Measurements from ENCODE around the gene GPR37L1.

The GPR37L1 gene

GRCh38 chr1:202133989-202134388 lies 11.3 kb downstream of the GPR37L1 start:
- Histone ChIP-seq H2BK120ac (ENCODE audit: low read depth, low read length) (no peak overlapping the region), H2AK5ac (ENCODE audit: low read depth, low read length) (no peak overlapping the region), H3K23ac (ENCODE audit: low read depth, low read length, poor library complexity) (no peak overlapping the region), H3K79me1 (ENCODE audit: low read depth, low read length) (peaks cover 2% of the 10 kb centered on the region), H4K91ac (ENCODE audit: low read depth, low read length, poor library complexity) (no peak overlapping the region), H3K14ac (ENCODE audit: low read length) (no peak overlapping the region), H3K36me3 (replicated peaks in 1 of 2; ENCODE audit: control insufficient read depth in 2 of 2, insufficient read depth in 2 of 2, low read length in 2 of 2) (peaks cover 18 to 52% of the 10 kb centered on the region in 2 donors), H3K18ac (ENCODE audit: low read length) (no peak overlapping the region), H3K4ac (ENCODE audit: low read length) (no peak overlapping the region), H3K27ac (replicated peaks; ENCODE audit: low read length) (no peak overlapping the region), H3K4me2 (ENCODE audit: insufficient read depth, low read length, poor library complexity, severe bottlenecking) (no peak overlapping the region), H4K8ac (ENCODE audit: low read depth, low read length) (no peak overlapping the region), H3K9ac (ENCODE audit: low read depth, low read length, poor library complexity) (no peak overlapping the region), H3K9me3 (replicated peaks in 1 of 2; ENCODE audit: control insufficient read depth in 2 of 2, insufficient read depth in 1 of 2, low read depth in 1 of 2, low read length in 2 of 2) (no peaks in the 10 kb centered on the region), H2BK12ac (ENCODE audit: low read length) (no peak overlapping the region), H3K27me3 (ENCODE audit: control insufficient read depth in 3 of 3, insufficient read depth in 3 of 3, low read depth in 1 of 3, low read length in 3 of 3) (no peaks in the 10 kb centered on the region), H2BK15ac (ENCODE audit: low read length) (no peak overlapping the region), H2BK5ac (ENCODE audit: low read length) (no peak overlapping the region), H3K4me1 (ENCODE audit: control insufficient read depth in 2 of 2, insufficient read depth in 1 of 2, low read depth in 1 of 2, low read length in 2 of 2) (peaks cover 20 to 21% of the 10 kb centered on the region in 2 donors), H3K4me3 (ENCODE audit: low read length in 2 of 2) (no peak overlapping the region), H2AFZ (ENCODE audit: low read length) (no peak overlapping the region)
- DNase-seq (ENCODE audit: low spot score) = no peak
- WGBS, 2 donors (ENCODE audit: extremely low coverage in 2 of 2, insufficient read length in 2 of 2, insufficient replicate concordance in 1 of 2) = no CpG with 5 or more reads among the region's 5 CpGs

GRCh38 chr1:202134645-202135172 lies 12.0 kb downstream of the GPR37L1 start:
- Histone ChIP-seq H2BK12ac (ENCODE audit: low read length) (no peak overlapping the region), H3K14ac (ENCODE audit: low read length) (no peak overlapping the region), H4K8ac (ENCODE audit: low read depth, low read length) (no peak overlapping the region), H3K27me3 (ENCODE audit: control insufficient read depth in 3 of 3, insufficient read depth in 3 of 3, low read depth in 1 of 3, low read length in 3 of 3) (no peaks in the 10 kb centered on the region), H2AFZ (ENCODE audit: low read length) (no peak overlapping the region), H2AK5ac (ENCODE audit: low read depth, low read length) (no peak overlapping the region), H2BK15ac (ENCODE audit: low read length) (no peak overlapping the region), H3K79me1 (ENCODE audit: low read depth, low read length) (peaks cover 2% of the 10 kb centered on the region), H2BK5ac (ENCODE audit: low read length) (peak overlapping the region; percentile 29), H3K27ac (replicated peaks; ENCODE audit: low read length) (no peak overlapping the region), H3K4me1 (ENCODE audit: control insufficient read depth in 2 of 2, insufficient read depth in 1 of 2, low read depth in 1 of 2, low read length in 2 of 2) (peaks cover 17 to 20% of the 10 kb centered on the region in 2 donors), H3K4me3 (ENCODE audit: low read length in 2 of 2) (no peak overlapping the region), H3K36me3 (replicated peaks in 1 of 2; ENCODE audit: control insufficient read depth in 2 of 2, insufficient read depth in 2 of 2, low read length in 2 of 2) (peaks cover 18 to 52% of the 10 kb centered on the region in 2 donors), H3K4me2 (ENCODE audit: insufficient read depth, low read length, poor library complexity, severe bottlenecking) (no peak overlapping the region), H3K18ac (ENCODE audit: low read length) (no peak overlapping the region), H3K4ac (ENCODE audit: low read length) (no peak overlapping the region), H3K23ac (ENCODE audit: low read depth, low read length, poor library complexity) (no peak overlapping the region), H3K9me3 (replicated peaks in 1 of 2; ENCODE audit: control insufficient read depth in 2 of 2, insufficient read depth in 1 of 2, low read depth in 1 of 2, low read length in 2 of 2) (no peaks in the 10 kb centered on the region), H4K91ac (ENCODE audit: low read depth, low read length, poor library complexity) (no peak overlapping the region), H2BK120ac (ENCODE audit: low read depth, low read length) (no peak overlapping the region), H3K9ac (ENCODE audit: low read depth, low read length, poor library complexity) (no peak overlapping the region)
- no peak for DNase-seq (ENCODE audit: low spot score)
- no CpG with 5 or more reads among the region's 13 CpGs for WGBS, 2 donors (ENCODE audit: extremely low coverage in 2 of 2, insufficient read length in 2 of 2, insufficient replicate concordance in 1 of 2)

GRCh38 chr1:202135221-202135721 lies 12.6 kb downstream of the GPR37L1 start:
- H2AK5ac ChIP-seq (ENCODE audit: low read depth, low read length) = peak overlapping the region; percentile 10
- H3K23ac ChIP-seq (ENCODE audit: low read depth, low read length, poor library complexity) = no peak overlapping the region
- H3K36me3 ChIP-seq (replicated peaks in 1 of 2; ENCODE audit: control insufficient read depth in 2 of 2, insufficient read depth in 2 of 2, low read length in 2 of 2) = peaks cover 18 to 52% of the 10 kb centered on the region in 2 donors
- no CpG with 5 or more reads among the region's 15 CpGs for WGBS, 2 donors (ENCODE audit: extremely low coverage in 2 of 2, insufficient read length in 2 of 2, insufficient replicate concordance in 1 of 2)
- H3K4me1 ChIP-seq (ENCODE audit: control insufficient read depth in 2 of 2, insufficient read depth in 1 of 2, low read depth in 1 of 2, low read length in 2 of 2) = peaks cover 11 to 16% of the 10 kb centered on the region in 2 donors
- H3K4me2 ChIP-seq (ENCODE audit: insufficient read depth, low read length, poor library complexity, severe bottlenecking) = no peak overlapping the region
- peak overlapping the region; percentile 7 for H3K4ac ChIP-seq (ENCODE audit: low read length)
- H3K4me3 ChIP-seq (ENCODE audit: low read length in 2 of 2) = no peak overlapping the region
- H3K9me3 ChIP-seq (replicated peaks in 1 of 2; ENCODE audit: control insufficient read depth in 2 of 2, insufficient read depth in 1 of 2, low read depth in 1 of 2, low read length in 2 of 2) = no peaks in the 10 kb centered on the region
- peaks cover 4% of the 10 kb centered on the region for H3K79me1 ChIP-seq (ENCODE audit: low read depth, low read length)
- no peak overlapping the region for H2BK15ac ChIP-seq (ENCODE audit: low read length)
- no peak overlapping the region for H4K8ac ChIP-seq (ENCODE audit: low read depth, low read length)
- no peak overlapping the region for H3K9ac ChIP-seq (ENCODE audit: low read depth, low read length, poor library complexity)
- H2BK12ac ChIP-seq (ENCODE audit: low read length) = no peak overlapping the region
- no peak overlapping the region for H2BK5ac ChIP-seq (ENCODE audit: low read length)
- no peak overlapping the region for H4K91ac ChIP-seq (ENCODE audit: low read depth, low read length, poor library complexity)
- H3K27me3 ChIP-seq (ENCODE audit: control insufficient read depth in 3 of 3, insufficient read depth in 3 of 3, low read depth in 1 of 3, low read length in 3 of 3) = no peaks in the 10 kb centered on the region
- peak; percentile 71 for DNase-seq (ENCODE audit: low spot score)
- H2BK120ac ChIP-seq (ENCODE audit: low read depth, low read length) = no peak overlapping the region
- no peak overlapping the region for H3K18ac ChIP-seq (ENCODE audit: low read length)
- no peak overlapping the region for H3K27ac ChIP-seq (replicated peaks; ENCODE audit: low read length)
- no peak overlapping the region for H2AFZ ChIP-seq (ENCODE audit: low read length)
- H3K14ac ChIP-seq (ENCODE audit: low read length) = no peak overlapping the region

DNA sequence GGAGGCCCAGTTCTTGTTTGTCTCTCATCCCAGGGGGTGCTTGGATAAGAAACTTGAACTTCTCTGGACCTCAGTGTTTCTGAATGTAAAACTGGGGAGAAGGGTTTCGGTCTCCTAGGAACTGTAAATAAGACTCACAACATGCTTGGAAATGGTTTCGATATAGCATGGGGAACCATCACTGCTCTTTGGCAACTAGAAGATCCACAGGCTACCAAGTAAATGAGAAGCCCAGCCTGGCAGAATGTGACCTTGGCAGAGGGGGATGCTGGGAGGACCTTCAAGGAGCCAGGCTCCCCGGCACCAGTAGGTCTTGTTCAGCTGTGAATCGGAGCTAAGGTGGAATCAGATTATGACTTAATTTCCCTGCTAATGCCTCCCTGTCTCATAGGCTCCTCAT lies 18.1 kb downstream of the GPR37L1 start:
- no peak overlapping the region for H2AK5ac ChIP-seq (ENCODE audit: low read depth, low read length)
- no peak overlapping the region for H2BK12ac ChIP-seq (ENCODE audit: low read length)
- H3K4ac ChIP-seq (ENCODE audit: low read length) = no peak overlapping the region
- WGBS, 2 donors (ENCODE audit: extremely low coverage in 2 of 2, insufficient read length in 2 of 2, insufficient replicate concordance in 1 of 2) = no CpG with 5 or more reads among the region's 4 CpGs
- H3K27me3 ChIP-seq (ENCODE audit: control insufficient read depth in 3 of 3, insufficient read depth in 3 of 3, low read depth in 1 of 3, low read length in 3 of 3) = peaks cover 0 to 10% (median 6%) of the 10 kb centered on the region in 3 experiments
- no peak overlapping the region for H3K18ac ChIP-seq (ENCODE audit: low read length)
- peaks cover 12% of the 10 kb centered on the region for H3K79me1 ChIP-seq (ENCODE audit: low read depth, low read length)
- no peak overlapping the region for H2AFZ ChIP-seq (ENCODE audit: low read length)
- H3K9me3 ChIP-seq (replicated peaks in 1 of 2; ENCODE audit: control insufficient read depth in 2 of 2, insufficient read depth in 1 of 2, low read depth in 1 of 2, low read length in 2 of 2) = no peaks in the 10 kb centered on the region
- no peak overlapping the region for H3K27ac ChIP-seq (replicated peaks; ENCODE audit: low read length)
- no peak for DNase-seq (ENCODE audit: low spot score)
- H3K14ac ChIP-seq (ENCODE audit: low read length) = no peak overlapping the region
- peaks cover 9 to 12% of the 10 kb centered on the region in 2 donors for H3K4me1 ChIP-seq (ENCODE audit: control insufficient read depth in 2 of 2, insufficient read depth in 1 of 2, low read depth in 1 of 2, low read length in 2 of 2)
- H3K4me2 ChIP-seq (ENCODE audit: insufficient read depth, low read length, poor library complexity, severe bottlenecking) = no peak overlapping the region
- H2BK15ac ChIP-seq (ENCODE audit: low read length) = no peak overlapping the region
- H3K36me3 ChIP-seq (replicated peaks in 1 of 2; ENCODE audit: control insufficient read depth in 2 of 2, insufficient read depth in 2 of 2, low read length in 2 of 2) = peaks cover 6 to 26% of the 10 kb centered on the region in 2 donors
- H3K23ac ChIP-seq (ENCODE audit: low read depth, low read length, poor library complexity) = no peak overlapping the region
- H4K91ac ChIP-seq (ENCODE audit: low read depth, low read length, poor library complexity) = no peak overlapping the region
- H3K9ac ChIP-seq (ENCODE audit: low read depth, low read length, poor library complexity) = no peak overlapping the region
- H2BK5ac ChIP-seq (ENCODE audit: low read length) = no peak overlapping the region
- no peak overlapping the region for H4K8ac ChIP-seq (ENCODE audit: low read depth, low read length)
- H2BK120ac ChIP-seq (ENCODE audit: low read depth, low read length) = no peak overlapping the region
- H3K4me3 ChIP-seq (ENCODE audit: low read length in 2 of 2) = no peak overlapping the region

Measured in neuronal stem cell (in vitro differentiated cells).